Measurements from ENCODE around the gene RASL10B.

Gene RASL10B

DNA sequence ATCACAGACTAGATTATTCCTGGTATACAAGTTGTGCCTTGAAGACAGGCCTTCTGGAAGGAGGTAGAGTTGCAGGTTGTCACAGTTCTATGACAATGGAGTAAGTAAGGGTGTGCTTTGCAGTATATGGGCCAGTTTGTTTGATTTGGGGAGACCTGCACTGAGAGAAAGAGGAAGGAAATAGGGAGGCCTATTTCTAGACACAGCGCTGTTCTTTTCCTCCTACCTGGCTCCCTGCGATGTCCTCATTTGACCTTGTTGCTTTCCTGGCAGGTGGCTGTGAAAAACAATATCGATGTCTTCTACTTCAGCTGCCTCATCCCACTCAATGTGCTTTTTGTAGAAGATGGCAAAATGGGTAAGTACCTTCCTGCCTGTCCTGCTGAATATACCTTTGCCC, 22.5 kb upstream of the RASL10B start:
- Histone ChIP-seq H3K4me3 (IDR thresholded peaks at IDR 0.05; ENCODE audit: insufficient read depth, low read depth, low read length) (no peak overlapping the region), H3K4me1 (ENCODE audit: low read depth, poor library complexity, severe bottlenecking) (no peaks in the 10 kb centered on the region), H2AFZ (ENCODE audit: low read depth) (no peak overlapping the region), H3K4me2 (no peak overlapping the region), H4K20me1 (ENCODE audit: insufficient read depth) (no peaks in the 10 kb centered on the region), H3K9ac (no peak overlapping the region), H3K27me3 (ENCODE audit: insufficient read depth, low read depth) (no peaks in the 10 kb centered on the region), H3K27ac (no peak overlapping the region), H3K36me3 (ENCODE audit: insufficient read depth) (no peaks in the 10 kb centered on the region), H3K79me2 (ENCODE audit: insufficient read depth, low read depth) (no peaks in the 10 kb centered on the region)
- TF ChIP-seq CTCF (conservative IDR thresholded peaks at IDR 0.05; ENCODE audit: low read depth, low read length): no peak

DNA sequence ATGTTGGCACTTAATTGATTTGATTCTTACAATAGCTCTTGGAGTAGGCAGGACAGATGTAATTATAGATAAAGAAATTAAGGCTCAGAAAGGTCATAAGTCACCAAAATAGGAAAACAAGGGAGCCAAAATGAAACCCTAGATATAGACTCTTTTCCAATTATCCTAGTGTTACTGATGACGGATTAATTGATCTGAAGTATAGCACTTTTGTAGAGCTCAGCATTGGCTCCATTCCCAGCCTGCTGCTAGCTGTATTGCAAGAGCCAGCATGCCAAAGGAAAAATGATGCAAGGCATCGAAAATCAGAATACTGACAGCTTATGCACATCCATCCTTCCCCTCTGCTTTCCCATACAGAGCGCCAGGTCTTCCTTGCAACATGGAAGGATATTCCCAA, 21.6 kb upstream of the RASL10B start:
- Histone ChIP-seq H4K20me1 (ENCODE audit: insufficient read depth) (no peaks in the 10 kb centered on the region), H2AFZ (ENCODE audit: low read depth) (no peak overlapping the region), H3K4me3 (IDR thresholded peaks at IDR 0.05; ENCODE audit: insufficient read depth, low read depth, low read length) (no peak overlapping the region), H3K4me1 (ENCODE audit: low read depth, poor library complexity, severe bottlenecking) (no peaks in the 10 kb centered on the region), H3K27me3 (ENCODE audit: insufficient read depth, low read depth) (no peaks in the 10 kb centered on the region), H3K36me3 (ENCODE audit: insufficient read depth) (no peaks in the 10 kb centered on the region), H3K27ac (no peak overlapping the region), H3K79me2 (ENCODE audit: insufficient read depth, low read depth) (no peaks in the 10 kb centered on the region), H3K4me2 (no peak overlapping the region), H3K9ac (no peak overlapping the region)
- no peak for TF ChIP-seq CTCF (conservative IDR thresholded peaks at IDR 0.05; ENCODE audit: low read depth, low read length)

DNA sequence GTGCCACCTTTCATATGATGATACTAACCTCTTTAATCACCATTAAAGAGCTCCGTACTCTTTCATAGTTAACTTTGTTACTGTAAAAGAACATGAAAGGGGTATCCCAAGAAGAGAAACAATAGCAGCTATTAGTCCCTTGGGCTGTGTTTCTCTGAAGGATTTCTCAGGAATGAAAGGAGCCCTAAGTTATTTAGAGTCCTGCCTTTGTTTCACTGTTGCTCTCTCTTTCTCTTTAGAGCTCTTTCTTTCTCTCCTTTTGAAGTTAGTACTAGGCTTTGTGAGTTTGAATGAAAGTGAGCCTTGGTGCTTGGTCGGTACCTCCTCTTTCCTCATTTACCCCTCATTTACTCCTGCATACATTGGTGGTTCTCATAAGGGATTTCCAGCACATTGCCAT, 20.5 kb upstream of the RASL10B start:
- no peak overlapping the region for H3K4me3 ChIP-seq (IDR thresholded peaks at IDR 0.05; ENCODE audit: insufficient read depth, low read depth, low read length)
- no peaks in the 10 kb centered on the region for H3K79me2 ChIP-seq (ENCODE audit: insufficient read depth, low read depth)
- H3K4me2 ChIP-seq: no peak overlapping the region
- no peaks in the 10 kb centered on the region for H3K4me1 ChIP-seq (ENCODE audit: low read depth, poor library complexity, severe bottlenecking)
- no peak overlapping the region for H3K9ac ChIP-seq
- H3K36me3 ChIP-seq (ENCODE audit: insufficient read depth): no peaks in the 10 kb centered on the region
- no peaks in the 10 kb centered on the region for H4K20me1 ChIP-seq (ENCODE audit: insufficient read depth)
- no peak overlapping the region for H2AFZ ChIP-seq (ENCODE audit: low read depth)
- no peaks in the 10 kb centered on the region for H3K27me3 ChIP-seq (ENCODE audit: insufficient read depth, low read depth)
- TF ChIP-seq CTCF (conservative IDR thresholded peaks at IDR 0.05; ENCODE audit: low read depth, low read length): no peak
- H3K27ac ChIP-seq: no peak overlapping the region

DNA sequence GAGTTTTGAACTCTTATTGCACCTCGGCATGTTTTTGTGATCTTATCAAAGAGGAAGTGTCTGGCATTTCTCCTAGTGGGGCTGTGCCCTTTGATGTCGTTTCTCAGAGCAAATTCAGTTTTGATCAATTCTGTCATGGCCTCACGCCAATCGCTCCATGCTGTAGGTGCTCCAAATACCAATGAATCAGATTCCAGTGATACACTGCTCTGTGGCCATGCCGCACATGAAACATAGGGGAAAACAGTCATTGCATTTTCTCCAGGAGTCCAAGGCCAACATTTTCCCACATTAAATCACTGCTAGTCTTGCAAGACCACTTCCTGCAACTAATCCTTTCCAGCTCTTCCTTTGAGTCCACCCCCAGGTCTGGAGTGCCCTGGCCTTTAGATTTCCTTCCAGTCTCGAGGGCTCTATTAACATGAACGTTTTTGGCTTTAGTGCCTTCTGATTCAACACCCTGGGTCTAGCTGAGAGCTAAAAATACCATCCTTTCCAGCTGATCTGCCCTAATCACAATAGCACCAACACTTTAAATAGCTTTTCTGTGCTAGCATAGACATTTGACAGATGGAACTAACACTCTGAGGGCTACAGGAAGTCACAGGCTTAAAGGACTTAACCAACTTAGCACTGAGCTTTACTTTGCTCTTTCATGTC, 18.2 kb upstream of the RASL10B start:
- Histone ChIP-seq H2AFZ (ENCODE audit: low read depth) (no peak overlapping the region), H4K20me1 (ENCODE audit: insufficient read depth) (no peaks in the 10 kb centered on the region), H3K4me1 (ENCODE audit: low read depth, poor library complexity, severe bottlenecking) (no peaks in the 10 kb centered on the region), H3K4me2 (no peak overlapping the region), H3K4me3 (IDR thresholded peaks at IDR 0.05; ENCODE audit: insufficient read depth, low read depth, low read length) (no peak overlapping the region), H3K27ac (no peak overlapping the region), H3K36me3 (ENCODE audit: insufficient read depth) (no peaks in the 10 kb centered on the region), H3K27me3 (ENCODE audit: insufficient read depth, low read depth) (no peaks in the 10 kb centered on the region), H3K9ac (no peak overlapping the region), H3K79me2 (ENCODE audit: insufficient read depth, low read depth) (no peaks in the 10 kb centered on the region)
- no peak for TF ChIP-seq CTCF (conservative IDR thresholded peaks at IDR 0.05; ENCODE audit: low read depth, low read length)
